Mesendoderm (in vitro differentiated cells): Measurements from ENCODE around the gene WASL.
"Not testable (repeated sequence)": the region's sequence is repeated elsewhere in the genome, so short reads cannot be mapped to it uniquely, and the experiment has no call there.

Experiments
- DNase-seq: peaks from one replicate; pipeline ENCODE4 v3.0.0; 2013
- H2AK5ac ChIP-seq: 2 replicates; pipeline ENCODE4 v1.6.1; 2013; ENCODE audit warnings: low read length, inconsistent platforms
- H2BK120ac ChIP-seq: 2 replicates; pipeline ENCODE4 v1.6.1; 2013; ENCODE audit warnings: low read depth, mild to moderate bottlenecking, low read length, moderate library complexity, mixed read lengths
- H2BK15ac ChIP-seq: replicated peaks from 2 replicates; pipeline ENCODE4 v1.6.1; 2013; ENCODE audit warnings: low read depth, mild to moderate bottlenecking, moderate library complexity
- H2BK5ac ChIP-seq: 2 replicates; pipeline ENCODE4 v1.6.1; 2013; ENCODE audit warnings: low read length, inconsistent platforms
- H3K18ac ChIP-seq: 2 replicates; pipeline ENCODE4 v1.6.1; 2013; ENCODE audit warnings: mild to moderate bottlenecking, low read length, mixed read lengths
- H3K23ac ChIP-seq: one replicate; pipeline ENCODE4 v1.6.1; 2013; ENCODE audit warnings: low read length
- H3K27ac ChIP-seq: 2 replicates; pipeline ENCODE4 v1.5.1; 2013; ENCODE audit warnings: low read depth, mild to moderate bottlenecking, inconsistent platforms, low read length, moderate library complexity
- H3K27me3 ChIP-seq: 2 replicates; pipeline ENCODE4 v1.6.1; 2013; ENCODE audit warnings: low read length, control low read depth, mild to moderate bottlenecking, inconsistent platforms; ENCODE audit not compliant: insufficient read depth, poor library complexity
- H3K36me3 ChIP-seq: 2 replicates; pipeline ENCODE4 v1.6.1; 2013; ENCODE audit warnings: low read length, inconsistent platforms; ENCODE audit not compliant: control insufficient read depth, insufficient read depth
- H3K4ac ChIP-seq: one replicate; pipeline ENCODE4 v1.6.1; 2013; ENCODE audit warnings: low read depth, mild to moderate bottlenecking, low read length, moderate library complexity
- H3K4me1 ChIP-seq: 2 replicates; pipeline ENCODE4 v1.6.1; 2013; ENCODE audit warnings: low read depth, low read length, inconsistent platforms; ENCODE audit not compliant: control insufficient read depth
- H3K4me2 ChIP-seq: 2 replicates; pipeline ENCODE4 v1.6.1; 2013; ENCODE audit warnings: low read length
- H3K4me3 ChIP-seq: 2 replicates; pipeline ENCODE4 v1.5.1; 2013; ENCODE audit warnings: mild to moderate bottlenecking, low read length
- H3K56ac ChIP-seq: one replicate; pipeline ENCODE4 v1.6.1; 2013; ENCODE audit warnings: low read length
- H3K79me1 ChIP-seq: 2 replicates; pipeline ENCODE4 v1.6.1; 2013; ENCODE audit warnings: low read length, inconsistent platforms
- H3K79me2 ChIP-seq: 2 replicates; pipeline ENCODE4 v1.6.1; 2013; ENCODE audit warnings: mild to moderate bottlenecking, low read length; ENCODE audit not compliant: control insufficient read depth, insufficient read depth
- H3K9ac ChIP-seq: 2 replicates; pipeline ENCODE4 v1.6.1; 2013; ENCODE audit warnings: low read length, inconsistent platforms
- H4K5ac ChIP-seq: one replicate; pipeline ENCODE4 v1.6.1; 2013; ENCODE audit warnings: low read length
- H4K8ac ChIP-seq: one replicate; pipeline ENCODE4 v1.6.1; 2013; ENCODE audit warnings: low read depth, mild to moderate bottlenecking, control low read depth, low read length, moderate library complexity
- WGBS: extraction: QIAGEN DNeasy Blood & Tissue Kit; methylation state at CpG from one replicate; pipeline ENCODE4 v1.1.7; 2013; ENCODE audit warnings: low lambda C conversion rate, missing lambda C conversion rate; ENCODE audit not compliant: insufficient coverage; ENCODE audit errors: extremely low coverage; 5-methylcytosine and 5-hydroxymethylcytosine counted together

WASL gene

DNA sequence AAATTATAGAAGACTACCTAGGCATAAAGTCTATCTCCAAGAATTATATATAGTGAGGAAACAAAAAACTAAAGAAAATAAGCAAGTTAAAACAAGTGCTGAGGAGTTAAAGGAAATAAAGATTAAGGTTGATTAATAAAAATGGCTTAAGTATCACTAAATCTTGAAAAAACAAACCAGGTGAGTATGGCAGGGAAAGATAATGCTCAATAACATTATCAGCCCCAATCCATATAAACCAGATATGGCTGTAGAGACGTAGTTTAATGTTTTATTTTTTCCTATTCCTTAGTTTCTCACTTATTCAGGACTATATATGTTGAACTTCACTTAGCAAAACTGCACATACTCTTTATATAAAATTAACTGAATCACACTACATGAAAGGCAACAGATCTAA lies 4.4 kb downstream of the WASL start:
- Histone ChIP-seq H3K56ac (no peak overlapping the region), H3K79me2 (peaks cover 67% of the 10 kb centered on the region), H2BK15ac (no peak overlapping the region), H3K36me3 (no peaks in the 10 kb centered on the region), H4K5ac (no peak overlapping the region), H2AK5ac (no peak overlapping the region), H2BK120ac (no peak overlapping the region), H3K4ac (no peak overlapping the region), H3K27ac (no peak overlapping the region), H3K27me3 (no peaks in the 10 kb centered on the region), H3K79me1 (peaks cover 3% of the 10 kb centered on the region), H3K23ac (no peak overlapping the region), H3K4me3 (no peak overlapping the region), H3K9ac (no peak overlapping the region), H3K18ac (no peak overlapping the region), H3K4me2 (no peak overlapping the region), H4K8ac (no peak overlapping the region), H2BK5ac (no peak overlapping the region), H3K4me1 (no peaks in the 10 kb centered on the region)
- DNase-seq = no peak
- WGBS = no CpG with 5 or more reads among the region's 1 CpG

DNA sequence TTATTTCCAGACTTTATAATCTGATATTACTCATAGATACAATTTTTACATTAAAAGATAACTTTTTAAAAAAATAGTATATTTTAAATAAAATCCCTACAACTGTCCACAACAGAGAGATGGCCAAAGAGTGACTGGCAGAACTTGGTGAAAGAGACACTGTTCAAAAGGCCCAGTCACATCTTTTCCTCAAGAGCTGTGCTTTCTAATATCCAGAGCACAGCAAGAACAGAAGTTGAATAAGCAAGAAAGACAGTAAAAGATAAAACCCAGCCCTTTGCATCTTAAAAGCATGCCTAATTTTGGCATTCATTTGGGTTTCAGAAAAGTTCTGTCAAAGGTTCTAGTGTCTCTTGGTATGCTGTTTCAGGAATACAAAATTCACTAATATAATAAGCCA lies 6.9 kb downstream of the WASL start:
- Histone ChIP-seq H3K4me2 (no peak overlapping the region), H3K4me1 (no peaks in the 10 kb centered on the region), H3K36me3 (no peaks in the 10 kb centered on the region), H3K4me3 (no peak overlapping the region), H3K79me2 (peaks cover 68% of the 10 kb centered on the region), H2BK120ac (no peak overlapping the region), H3K4ac (no peak overlapping the region), H3K27ac (no peak overlapping the region), H4K8ac (no peak overlapping the region), H3K9ac (no peak overlapping the region), H3K56ac (no peak overlapping the region), H2AK5ac (no peak overlapping the region), H3K23ac (no peak overlapping the region), H2BK5ac (no peak overlapping the region), H4K5ac (no peak overlapping the region), H3K79me1 (peaks cover 3% of the 10 kb centered on the region), H3K27me3 (no peaks in the 10 kb centered on the region), H3K18ac (no peak overlapping the region), H2BK15ac (no peak overlapping the region)
- DNase-seq = no peak

DNA sequence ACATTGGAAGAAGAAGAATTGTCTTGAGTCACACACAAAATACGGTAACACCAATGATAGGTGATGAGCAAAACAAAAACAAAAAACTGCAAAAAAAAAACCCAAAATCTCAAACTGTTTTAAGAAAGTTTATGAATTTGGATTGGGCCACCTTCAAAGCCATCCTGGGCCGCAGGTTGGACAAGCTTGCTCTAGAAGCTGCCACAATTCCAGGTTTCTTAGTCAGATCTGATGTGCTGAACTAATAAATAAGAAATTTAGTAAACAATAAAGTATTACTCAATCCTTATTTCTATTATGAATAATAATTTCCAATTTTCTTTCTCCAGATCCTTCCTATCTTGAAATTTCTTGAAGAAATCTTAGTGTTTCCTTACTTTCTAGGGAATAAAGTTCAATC lies 10.0 kb downstream of the WASL start:
- no peak overlapping the region for H2AK5ac ChIP-seq
- no peak overlapping the region for H3K23ac ChIP-seq
- H3K9ac ChIP-seq = no peak overlapping the region
- no peak overlapping the region for H4K8ac ChIP-seq
- H2BK5ac ChIP-seq = no peak overlapping the region
- H3K79me2 ChIP-seq = peaks cover 55% of the 10 kb centered on the region
- no peak for DNase-seq
- peaks cover 3% of the 10 kb centered on the region for H3K79me1 ChIP-seq
- H3K27me3 ChIP-seq = no peaks in the 10 kb centered on the region
- no peak overlapping the region for H3K4me3 ChIP-seq
- WGBS = no CpG with 5 or more reads among the region's 2 CpGs
- H3K4ac ChIP-seq = no peak overlapping the region
- no peak overlapping the region for H2BK15ac ChIP-seq
- no peak overlapping the region for H3K18ac ChIP-seq
- H4K5ac ChIP-seq = no peak overlapping the region
- no peaks in the 10 kb centered on the region for H3K4me1 ChIP-seq
- no peak overlapping the region for H3K27ac ChIP-seq
- no peak overlapping the region for H2BK120ac ChIP-seq
- H3K56ac ChIP-seq = no peak overlapping the region
- H3K36me3 ChIP-seq = no peaks in the 10 kb centered on the region
- no peak overlapping the region for H3K4me2 ChIP-seq

DNA sequence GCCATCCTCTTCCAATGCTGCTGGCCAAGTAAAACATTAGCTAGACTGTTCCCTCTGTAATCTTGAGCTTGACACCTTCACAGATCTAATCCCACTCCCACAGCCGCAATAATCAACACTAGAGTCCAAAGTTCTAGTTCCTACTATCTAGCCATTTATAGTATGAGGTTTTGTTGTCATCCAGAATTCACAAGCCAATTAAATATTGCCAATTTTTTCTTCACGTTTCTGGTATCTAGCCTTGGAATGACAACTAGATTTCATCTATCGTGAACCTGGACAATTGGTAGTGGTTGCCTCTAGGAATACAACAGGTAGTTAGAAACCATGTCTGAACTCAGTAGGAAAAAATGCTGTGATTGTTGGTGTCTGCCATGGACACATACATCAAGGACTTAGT lies 10.4 kb downstream of the WASL start:
- DNase-seq = no peak
- Histone ChIP-seq H3K79me1 (peaks cover 4% of the 10 kb centered on the region), H3K36me3 (no peaks in the 10 kb centered on the region), H3K27me3 (no peaks in the 10 kb centered on the region), H2AK5ac (no peak overlapping the region), H4K8ac (no peak overlapping the region), H3K4me1 (no peaks in the 10 kb centered on the region), H3K9ac (no peak overlapping the region), H3K56ac (no peak overlapping the region), H2BK5ac (no peak overlapping the region), H3K27ac (no peak overlapping the region), H2BK15ac (no peak overlapping the region), H3K79me2 (peaks cover 55% of the 10 kb centered on the region), H3K4me3 (no peak overlapping the region), H2BK120ac (no peak overlapping the region), H3K4me2 (no peak overlapping the region), H4K5ac (no peak overlapping the region), H3K4ac (no peak overlapping the region), H3K18ac (no peak overlapping the region), H3K23ac (no peak overlapping the region)
- no CpG with 5 or more reads among the region's 3 CpGs for WGBS

DNA sequence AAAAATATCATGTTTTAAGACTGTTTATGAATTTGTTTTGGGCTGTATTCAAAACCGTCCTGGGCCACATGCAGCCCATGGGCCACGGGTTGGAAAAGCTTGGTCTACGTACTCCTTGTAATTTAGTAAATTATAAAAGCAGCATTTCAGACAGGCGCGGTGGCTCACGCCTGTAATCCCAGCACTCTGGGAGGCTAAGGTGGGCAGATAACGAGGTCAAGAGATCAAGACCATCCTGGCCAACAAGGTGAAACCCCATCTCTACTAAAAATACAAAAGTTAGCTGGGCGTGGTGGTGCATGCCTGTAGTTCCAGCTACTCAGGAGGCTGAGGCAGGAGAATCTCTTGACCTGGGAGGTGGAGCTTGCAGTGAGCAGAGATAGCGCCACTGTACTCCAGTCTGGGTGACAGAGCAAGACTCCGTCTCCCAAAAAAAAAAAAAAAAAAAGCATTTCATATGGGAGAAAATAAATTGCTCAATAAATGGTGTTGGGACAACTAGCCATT lies 11.6 kb downstream of the WASL start:
- H3K56ac ChIP-seq, H2BK15ac ChIP-seq, H3K4me3 ChIP-seq, H2BK5ac ChIP-seq, H3K36me3 ChIP-seq, H3K4me1 ChIP-seq, H3K4ac ChIP-seq, H3K27ac ChIP-seq, H3K79me1 ChIP-seq, H2AK5ac ChIP-seq, H3K4me2 ChIP-seq, H3K23ac ChIP-seq, H3K27me3 ChIP-seq, H4K8ac ChIP-seq, DNase-seq, H2BK120ac ChIP-seq, H4K5ac ChIP-seq, H3K18ac ChIP-seq, H3K9ac ChIP-seq: not testable (repeated sequence)
- peaks cover 52% of the 10 kb centered on the region for H3K79me2 ChIP-seq
- no CpG with 5 or more reads among the region's 10 CpGs for WGBS

DNA sequence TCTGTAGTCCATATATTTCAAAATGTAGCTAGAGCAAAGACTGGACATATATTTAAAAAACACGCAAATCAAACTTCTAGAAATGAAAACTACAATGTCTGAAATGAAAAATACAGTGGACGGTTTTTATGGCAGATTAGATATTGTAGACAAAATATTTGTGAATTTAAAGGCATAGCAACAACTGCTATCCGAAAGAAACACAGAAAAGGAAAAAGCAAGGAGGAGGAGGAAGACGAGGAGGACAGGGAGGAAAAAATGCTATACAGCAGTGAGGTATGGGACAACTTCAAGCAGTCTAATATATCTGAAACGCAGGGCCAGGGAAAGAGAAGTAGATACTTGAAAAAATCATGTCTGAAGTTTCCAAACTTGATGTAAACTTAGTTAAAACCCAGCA lies 13.3 kb downstream of the WASL start:
- Histone ChIP-seq H3K4me3 (no peak overlapping the region), H2BK15ac (no peak overlapping the region), H3K56ac (no peak overlapping the region), H4K8ac (no peak overlapping the region), H3K23ac (no peak overlapping the region), H3K4me1 (no peaks in the 10 kb centered on the region), H4K5ac (no peak overlapping the region), H3K79me2 (peaks cover 49% of the 10 kb centered on the region), H3K4ac (no peak overlapping the region), H3K18ac (no peak overlapping the region), H3K79me1 (peaks cover 3% of the 10 kb centered on the region), H3K27me3 (no peaks in the 10 kb centered on the region), H2BK120ac (no peak overlapping the region), H2AK5ac (no peak overlapping the region), H3K36me3 (no peaks in the 10 kb centered on the region), H2BK5ac (no peak overlapping the region), H3K27ac (no peak overlapping the region), H3K9ac (no peak overlapping the region), H3K4me2 (no peak overlapping the region)
- DNase-seq = no peak
- WGBS = no CpG with 5 or more reads among the region's 5 CpGs
